ENCODE results near the gene TMEM174.
"Not testable (repeated sequence)": the region's sequence is repeated elsewhere in the genome, so short reads cannot be mapped to it uniquely, and the experiment has no call there.

Gene TMEM174

GRCh38 chr5:73215531-73215890 is 42.5 kb downstream of the TMEM174 start:
- Histone ChIP-seq H3K27me3 (ENCODE audit: insufficient read depth, low read depth, severe bottlenecking) (peaks cover 2% of the 10 kb centered on the region), H3K4me3 (ENCODE audit: low read depth, low read length) (peak overlapping the region; percentile 51), H3K9me3 (ENCODE audit: severe bottlenecking) (no peaks in the 10 kb centered on the region), H3K27ac (peak overlapping the region; percentile 88), H3K36me3 (no peaks in the 10 kb centered on the region)
- no peak for TF ChIP-seq CTCF (IDR thresholded peaks at IDR 0.05; ENCODE audit: low read depth, low read length)
- DNase-seq: no peak

GRCh38 chr5:73215891-73216610 is 43.1 kb downstream of the TMEM174 start:
- Histone ChIP-seq H3K27me3 (ENCODE audit: insufficient read depth, low read depth, severe bottlenecking) (peaks cover 2% of the 10 kb centered on the region), H3K27ac (peak overlapping the region; percentile 88), H3K9me3 (ENCODE audit: severe bottlenecking) (no peaks in the 10 kb centered on the region), H3K36me3 (no peaks in the 10 kb centered on the region), H3K4me3 (ENCODE audit: low read depth, low read length) (peak overlapping the region; percentile 51)
- peak; percentile 87 for DNase-seq
- TF ChIP-seq CTCF (IDR thresholded peaks at IDR 0.05; ENCODE audit: low read depth, low read length): peak; percentile 76

- Histone ChIP-seq H3K9me3 (ENCODE audit: severe bottlenecking) (no peaks in the 10 kb centered on the region), H3K4me3 (ENCODE audit: low read depth, low read length) (no peak overlapping the region), H3K36me3 (no peaks in the 10 kb centered on the region), H3K27me3 (ENCODE audit: insufficient read depth, low read depth, severe bottlenecking) (peaks cover 2% of the 10 kb centered on the region), H3K27ac (no peak overlapping the region)
- DNase-seq: no peak
- peak; percentile 36 for TF ChIP-seq CTCF (IDR thresholded peaks at IDR 0.05; ENCODE audit: low read depth, low read length)
Measured at GRCh38 chr5:73218552-73219171, 45.7 kb downstream of the TMEM174 start.

- H3K36me3 ChIP-seq; H3K4me3 ChIP-seq (ENCODE audit: low read depth, low read length); H3K27me3 ChIP-seq (ENCODE audit: insufficient read depth, low read depth, severe bottlenecking); DNase-seq; H3K9me3 ChIP-seq (ENCODE audit: severe bottlenecking); H3K27ac ChIP-seq: not testable (repeated sequence)
Measured at GRCh38 chr5:73219336-73219735, 46.3 kb downstream of the TMEM174 start.

- Histone ChIP-seq H3K27ac (no peak overlapping the region), H3K9me3 (ENCODE audit: severe bottlenecking) (no peaks in the 10 kb centered on the region), H3K4me3 (ENCODE audit: low read depth, low read length) (no peak overlapping the region), H3K27me3 (ENCODE audit: insufficient read depth, low read depth, severe bottlenecking) (no peaks in the 10 kb centered on the region), H3K36me3 (no peaks in the 10 kb centered on the region)
- TF ChIP-seq CTCF (IDR thresholded peaks at IDR 0.05; ENCODE audit: low read depth, low read length): no peak
- no peak for DNase-seq
Measured at GRCh38 chr5:73221161-73221560, 48.2 kb downstream of the TMEM174 start.

- Histone ChIP-seq H3K27me3 (ENCODE audit: insufficient read depth, low read depth, severe bottlenecking) (no peaks in the 10 kb centered on the region), H3K9me3 (ENCODE audit: severe bottlenecking) (no peaks in the 10 kb centered on the region), H3K36me3 (no peaks in the 10 kb centered on the region), H3K27ac (no peak overlapping the region), H3K4me3 (ENCODE audit: low read depth, low read length) (no peak overlapping the region)
- no peak for TF ChIP-seq CTCF (IDR thresholded peaks at IDR 0.05; ENCODE audit: low read depth, low read length)
- no peak for DNase-seq
Measured at GRCh38 chr5:73221726-73222125, 48.7 kb downstream of the TMEM174 start.

Measured in WERI-Rb-1 (cell line).